Measurements from ENCODE around the gene ZBP1.

Gene ZBP1

GRCh38 chr20:57665589-57665971, 45.4 kb upstream of the ZBP1 start:
- no peaks in the 10 kb centered on the region for H3K9me3 ChIP-seq (ENCODE audit: insufficient read depth, low read depth, low read length)
- TF ChIP-seq EZH2phosphoT487 (IDR thresholded peaks at IDR 0.05; ENCODE audit: borderline replicate concordance) (no peak), CTCF (conservative IDR thresholded peaks at IDR 0.05; ENCODE audit: low read length) (no peak)
- H2AFZ ChIP-seq (ENCODE audit: low read length), result no peak overlapping the region
- H3K4me3 ChIP-seq (ENCODE audit: low read length, poor library complexity, severe bottlenecking), result no peak overlapping the region
- no peaks in the 10 kb centered on the region for H3K9me2 ChIP-seq (replicated peaks; ENCODE audit: low read depth, low read length)
- H3F3A ChIP-seq (ENCODE audit: low read depth), result no peaks in the 10 kb centered on the region
- no peaks in the 10 kb centered on the region for H3K27me3 ChIP-seq (ENCODE audit: insufficient read depth, low read length, poor library complexity, severe bottlenecking)
- no peaks in the 10 kb centered on the region for H4K20me1 ChIP-seq (ENCODE audit: insufficient read depth, low read length, poor library complexity, severe bottlenecking)
- no peaks in the 10 kb centered on the region for H3K36me3 ChIP-seq (ENCODE audit: insufficient read depth, low read length)
- H3K4me2 ChIP-seq (ENCODE audit: low read depth, low read length, poor library complexity, severe bottlenecking), result no peak overlapping the region
- H3K79me2 ChIP-seq (ENCODE audit: insufficient read depth, low read length), result peaks cover under 1% of the 10 kb centered on the region; the same call in 1 of the 2 replicates
- H3K4me1 ChIP-seq (ENCODE audit: insufficient read depth, low read length, poor library complexity, severe bottlenecking), result no peaks in the 10 kb centered on the region
- H3K9ac ChIP-seq (ENCODE audit: low read depth, low read length, poor library complexity, severe bottlenecking), result no peak overlapping the region

- Histone ChIP-seq H4K20me1 (ENCODE audit: insufficient read depth, low read length, poor library complexity, severe bottlenecking) (no peaks in the 10 kb centered on the region), H3K4me2 (ENCODE audit: low read depth, low read length, poor library complexity, severe bottlenecking) (no peak overlapping the region)
- TF ChIP-seq EZH2phosphoT487 (IDR thresholded peaks at IDR 0.05; ENCODE audit: borderline replicate concordance), result no peak
- no peak for TF ChIP-seq CTCF (conservative IDR thresholded peaks at IDR 0.05; ENCODE audit: low read length)
Measured at GRCh38 chr20:57664924-57665588, 44.8 kb upstream of the ZBP1 start.

GRCh38 chr20:57664476-57664875, 44.2 kb upstream of the ZBP1 start:
- H3K36me3 ChIP-seq (ENCODE audit: insufficient read depth, low read length), result no peaks in the 10 kb centered on the region
- no peaks in the 10 kb centered on the region for H3K9me2 ChIP-seq (replicated peaks; ENCODE audit: low read depth, low read length)
- no peak overlapping the region for H3K4me2 ChIP-seq (ENCODE audit: low read depth, low read length, poor library complexity, severe bottlenecking)
- no peak overlapping the region for H3K9ac ChIP-seq (ENCODE audit: low read depth, low read length, poor library complexity, severe bottlenecking)
- H2AFZ ChIP-seq (ENCODE audit: low read length), result no peak overlapping the region
- TF ChIP-seq CTCF (conservative IDR thresholded peaks at IDR 0.05; ENCODE audit: low read length) (no peak), EZH2phosphoT487 (IDR thresholded peaks at IDR 0.05; ENCODE audit: borderline replicate concordance) (no peak)
- peaks cover 4% of the 10 kb centered on the region; the same call in 1 of the 2 replicates for H3K79me2 ChIP-seq (ENCODE audit: insufficient read depth, low read length)
- no peaks in the 10 kb centered on the region for H3F3A ChIP-seq (ENCODE audit: low read depth)
- no peaks in the 10 kb centered on the region for H3K27me3 ChIP-seq (ENCODE audit: insufficient read depth, low read length, poor library complexity, severe bottlenecking)
- no peaks in the 10 kb centered on the region for H4K20me1 ChIP-seq (ENCODE audit: insufficient read depth, low read length, poor library complexity, severe bottlenecking)
- no peaks in the 10 kb centered on the region for H3K4me1 ChIP-seq (ENCODE audit: insufficient read depth, low read length, poor library complexity, severe bottlenecking)
- H3K4me3 ChIP-seq (ENCODE audit: low read length, poor library complexity, severe bottlenecking), result no peak overlapping the region
- H3K9me3 ChIP-seq (ENCODE audit: insufficient read depth, low read depth, low read length), result no peaks in the 10 kb centered on the region

More at GRCh38 chr20:57664924-57665588, 44.8 kb upstream of the ZBP1 start:
- H3K9me3 ChIP-seq (ENCODE audit: insufficient read depth, low read depth, low read length), result no peaks in the 10 kb centered on the region
- H3K9ac ChIP-seq (ENCODE audit: low read depth, low read length, poor library complexity, severe bottlenecking), result no peak overlapping the region
- H3K36me3 ChIP-seq (ENCODE audit: insufficient read depth, low read length), result no peaks in the 10 kb centered on the region
- peaks cover 4% of the 10 kb centered on the region; the same call in 1 of the 2 replicates for H3K79me2 ChIP-seq (ENCODE audit: insufficient read depth, low read length)
- H3K4me1 ChIP-seq (ENCODE audit: insufficient read depth, low read length, poor library complexity, severe bottlenecking), result no peaks in the 10 kb centered on the region
- H3F3A ChIP-seq (ENCODE audit: low read depth), result no peaks in the 10 kb centered on the region
- no peak overlapping the region for H2AFZ ChIP-seq (ENCODE audit: low read length)
- H3K4me3 ChIP-seq (ENCODE audit: low read length, poor library complexity, severe bottlenecking), result no peak overlapping the region
- no peaks in the 10 kb centered on the region for H3K27me3 ChIP-seq (ENCODE audit: insufficient read depth, low read length, poor library complexity, severe bottlenecking)
- no peaks in the 10 kb centered on the region for H3K9me2 ChIP-seq (replicated peaks; ENCODE audit: low read depth, low read length)

All from Loucy (cell line).